Tibial nerve (tissue), 4 donors: ENCODE data around the gene NANOS3. TPM values are rescaled to one million over a fixed set of nuclear protein-coding genes. Genes with fewer than 3 reads are reported as not detected.
"Not testable (repeated sequence)": the region's sequence is repeated elsewhere in the genome, so short reads cannot be mapped to it uniquely, and the experiment has no call there.

Experiments
- DNase-seq, 2 donors: peaks; one replicate each; pipeline ENCODE4 v3.0.0-alpha.2; 2019; ENCODE audit warnings: low spot score in 2 of 2
- H3K27ac ChIP-seq, 4 donors: fragments of 200-600 bp; sonication (generic) in 3 of 4; one replicate each; pipeline ENCODE4 v1.5.1; 2017 to 2019; ENCODE audit warnings: mild to moderate bottlenecking in 1 of 4
- H3K27me3 ChIP-seq, 2 donors: fragments of 200-600 bp; sonication (generic) in 1 of 2; one replicate each; pipeline versions ENCODE4 v1.5.1 to v1.6.0; 2017 to 2019
- H3K36me3 ChIP-seq, 3 donors: fragments of 200-600 bp; sonication (generic); one replicate each; pipeline ENCODE4 v1.5.1; 2018 to 2019
- H3K4me1 ChIP-seq, 4 donors: fragments of 200-600 bp; sonication (generic) in 3 of 4; one replicate each; pipeline ENCODE4 v1.5.1; 2017 to 2019
- H3K4me3 ChIP-seq, 4 donors: fragments of 200-600 bp; sonication (generic) in 3 of 4; one replicate each; pipeline ENCODE4 v1.5.1; 2017 to 2019; ENCODE audit warnings: mild to moderate bottlenecking in 1 of 4, moderate library complexity in 1 of 4
- H3K9me3 ChIP-seq, 4 donors: fragments of 200-600 bp; sonication (generic) in 3 of 4; one replicate each; pipeline ENCODE4 v1.5.1; 2017 to 2019
- EP300 ChIP-seq, 2 donors: sonication (generic); formaldehyde crosslinking; IDR thresholded peaks; one replicate each; pipeline ENCODE4 v1.6.1; 2017; ENCODE audit warnings: antibody characterized with exemption in 2 of 2, mild to moderate bottlenecking in 1 of 2
- POLR2A ChIP-seq, 2 donors: fragments of 450-650 bp; IDR thresholded peaks; one replicate each; pipeline ENCODE4 v1.6.1; 2017; ENCODE audit warnings: antibody characterized with exemption in 2 of 2, mild to moderate bottlenecking in 2 of 2, moderate library complexity in 2 of 2
- WGBS, 2 donors: methylation state at CpG; one replicate each; pipeline ENCODE4 v1.1.5; 2018; 5-methylcytosine and 5-hydroxymethylcytosine counted together
- total RNA-seq, 4 donors: library from RNA; depleted of rRNA; stranded (reverse); fragments of >200 nt; gene quantifications; one replicate each; pipeline ENCODE4 v1.1.0, GENCODE V29; 2016
- TF ChIP-seq, protein P1 (sequence below), 5 experiments: fragments of 200-600 bp in 3 of 5; fragments of 450-650 bp in 2 of 5; sonication (generic) in 3 of 5; IDR thresholded peaks; one replicate each; pipeline ENCODE4 v1.5.1; 2016 to 2019; ENCODE audit warnings: antibody characterized with exemption in 5 of 5, mild to moderate bottlenecking in 3 of 5, moderate library complexity in 2 of 5

NANOS3 gene
- total RNA-seq, 4 donors from 2014 or later = not detected

DNA sequence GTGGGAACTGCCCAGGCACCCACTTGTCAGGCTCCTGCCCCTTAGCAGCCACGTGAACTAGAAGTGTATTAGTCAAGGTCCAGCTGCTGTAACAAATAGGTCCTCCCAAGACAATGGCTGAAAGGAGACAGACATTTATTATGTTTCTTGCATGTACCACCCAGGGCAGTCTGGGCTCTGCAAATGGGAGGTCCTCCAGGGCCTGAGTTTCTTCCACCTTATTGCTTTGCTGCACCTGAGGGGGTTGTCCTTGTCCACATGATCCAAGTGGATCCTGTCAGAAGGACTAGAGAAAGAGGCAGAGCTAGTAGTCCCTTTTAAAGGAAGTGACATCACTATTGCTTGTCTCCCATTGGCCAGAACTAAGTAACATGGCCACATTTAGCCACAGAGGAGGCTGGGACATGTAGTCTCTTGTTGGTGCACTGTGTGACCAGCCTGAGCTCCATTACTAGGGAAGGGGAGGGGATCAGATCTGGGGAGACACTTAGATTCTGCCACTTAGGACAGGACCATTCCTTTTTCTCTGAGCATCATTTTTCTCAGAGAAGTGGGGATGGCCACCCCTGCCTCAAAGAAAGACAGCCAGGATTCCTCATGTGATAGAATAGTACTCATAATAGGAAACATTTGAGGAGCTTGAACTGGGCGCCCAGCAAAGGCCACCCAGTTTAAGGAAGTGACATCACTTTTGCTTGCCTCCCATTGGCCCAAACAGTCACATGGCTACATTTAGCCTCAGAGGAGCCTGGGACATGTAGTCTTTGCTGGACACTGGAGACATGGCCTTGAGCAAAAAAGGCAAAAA lies 44.2 kb downstream of the NANOS3 start:
- Histone ChIP-seq H3K4me1 (no peaks in the 10 kb centered on the region), H3K27me3 (no peaks in the 10 kb centered on the region), H3K9me3 (peaks cover 0 to 8% (median 0%) of the 10 kb centered on the region in 4 donors), H3K27ac (no peak overlapping the region), H3K36me3 (peaks cover 4 to 95% (median 42%) of the 10 kb centered on the region in 3 donors), H3K4me3 (no peak overlapping the region)
- peak in 1 of 2 donors; percentile 38 for DNase-seq
- TF ChIP-seq, protein P1, sequence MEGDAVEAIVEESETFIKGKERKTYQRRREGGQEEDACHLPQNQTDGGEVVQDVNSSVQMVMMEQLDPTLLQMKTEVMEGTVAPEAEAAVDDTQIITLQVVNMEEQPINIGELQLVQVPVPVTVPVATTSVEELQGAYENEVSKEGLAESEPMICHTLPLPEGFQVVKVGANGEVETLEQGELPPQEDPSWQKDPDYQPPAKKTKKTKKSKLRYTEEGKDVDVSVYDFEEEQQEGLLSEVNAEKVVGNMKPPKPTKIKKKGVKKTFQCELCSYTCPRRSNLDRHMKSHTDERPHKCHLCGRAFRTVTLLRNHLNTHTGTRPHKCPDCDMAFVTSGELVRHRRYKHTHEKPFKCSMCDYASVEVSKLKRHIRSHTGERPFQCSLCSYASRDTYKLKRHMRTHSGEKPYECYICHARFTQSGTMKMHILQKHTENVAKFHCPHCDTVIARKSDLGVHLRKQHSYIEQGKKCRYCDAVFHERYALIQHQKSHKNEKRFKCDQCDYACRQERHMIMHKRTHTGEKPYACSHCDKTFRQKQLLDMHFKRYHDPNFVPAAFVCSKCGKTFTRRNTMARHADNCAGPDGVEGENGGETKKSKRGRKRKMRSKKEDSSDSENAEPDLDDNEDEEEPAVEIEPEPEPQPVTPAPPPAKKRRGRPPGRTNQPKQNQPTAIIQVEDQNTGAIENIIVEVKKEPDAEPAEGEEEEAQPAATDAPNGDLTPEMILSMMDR (IDR thresholded peaks at IDR 0.05) = no peak
- no peak for TF ChIP-seq POLR2A (IDR thresholded peaks at IDR 0.05)
- no peak for TF ChIP-seq EP300 (IDR thresholded peaks at IDR 0.05)
- WGBS, 2 donors = 43 to 90% methylated on average over 1 to 2 of the region's 2 CpGs

DNA sequence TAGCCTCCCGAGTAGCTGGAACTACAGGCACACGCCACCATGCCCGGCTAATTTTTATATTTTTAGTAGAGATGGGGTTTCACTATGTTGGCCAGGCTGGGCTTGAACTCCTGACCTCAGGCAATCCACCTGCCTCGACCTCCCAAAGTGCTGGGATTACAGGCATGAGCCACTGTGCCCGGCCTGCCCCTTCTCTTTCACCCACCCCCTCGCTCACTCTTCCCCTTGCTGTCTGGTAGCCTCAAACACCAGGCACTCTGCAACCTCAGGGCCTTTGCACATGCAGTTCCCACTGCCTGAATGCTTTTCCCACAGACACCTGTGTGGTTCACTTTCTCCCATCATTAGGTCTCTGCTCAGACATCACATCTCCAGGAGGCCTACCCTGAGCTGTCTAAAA lies 45.2 kb downstream of the NANOS3 start:
- H3K4me3 ChIP-seq, DNase-seq, H3K4me1 ChIP-seq, H3K27me3 ChIP-seq, H3K27ac ChIP-seq, H3K9me3 ChIP-seq: not testable (repeated sequence)
- 95 to 96% methylated on average over 6 of the region's 6 CpGs for WGBS, 2 donors
- peaks cover 4 to 95% (median 42%) of the 10 kb centered on the region in 3 donors for H3K36me3 ChIP-seq

DNA sequence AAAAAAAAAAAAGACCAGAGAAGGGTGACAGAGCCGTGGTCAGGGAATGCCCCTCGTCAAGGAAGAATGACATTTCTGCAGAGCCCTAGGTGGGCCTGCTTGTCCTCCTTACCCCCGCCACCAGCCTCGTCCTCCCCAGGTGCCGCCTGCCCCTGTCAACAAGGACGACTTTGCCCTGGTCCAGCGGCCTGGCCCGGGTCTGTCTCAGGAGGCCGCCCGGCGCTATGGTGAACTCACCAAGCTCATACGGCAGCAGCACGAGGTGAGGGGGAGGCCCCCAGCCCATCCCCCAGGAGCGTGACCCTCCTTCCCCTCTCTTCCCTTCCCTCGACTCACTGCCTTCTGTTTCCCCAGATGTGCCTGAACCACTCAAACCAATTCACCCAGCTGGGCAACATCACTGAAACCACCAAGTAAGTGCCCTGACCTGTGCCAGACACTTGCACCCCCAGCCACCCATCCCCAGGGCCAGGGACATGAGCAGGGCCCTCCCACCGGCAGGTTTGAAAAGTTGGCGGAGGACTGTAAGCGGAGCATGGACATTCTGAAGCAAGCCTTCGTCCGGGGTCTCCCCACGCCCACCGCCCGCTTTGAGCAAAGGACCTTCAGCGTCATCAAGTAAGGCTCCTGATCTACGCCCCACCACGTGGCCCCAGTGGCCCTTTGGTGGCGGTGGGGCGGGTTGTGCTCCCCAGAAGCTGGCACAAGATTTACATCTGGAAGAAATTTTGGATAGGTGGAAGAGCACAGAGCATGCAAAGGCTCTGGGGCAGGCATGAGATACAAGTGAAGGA lies 46.5 kb downstream of the NANOS3 start:
- 93% methylated on average over 28 of the region's 28 CpGs for WGBS, 2 donors
- peaks cover 0 to 8% (median 0%) of the 10 kb centered on the region in 4 donors for H3K9me3 ChIP-seq
- no peaks in the 10 kb centered on the region for H3K27me3 ChIP-seq
- H3K36me3 ChIP-seq = peaks cover 4 to 97% (median 40%) of the 10 kb centered on the region in 3 donors
- no peak overlapping the region for H3K4me3 ChIP-seq
- no peak overlapping the region for H3K27ac ChIP-seq
- no peak for DNase-seq
- TF ChIP-seq EP300 (IDR thresholded peaks at IDR 0.05) (no peak), POLR2A (IDR thresholded peaks at IDR 0.05) (no peak)
- no peaks in the 10 kb centered on the region for H3K4me1 ChIP-seq

DNA sequence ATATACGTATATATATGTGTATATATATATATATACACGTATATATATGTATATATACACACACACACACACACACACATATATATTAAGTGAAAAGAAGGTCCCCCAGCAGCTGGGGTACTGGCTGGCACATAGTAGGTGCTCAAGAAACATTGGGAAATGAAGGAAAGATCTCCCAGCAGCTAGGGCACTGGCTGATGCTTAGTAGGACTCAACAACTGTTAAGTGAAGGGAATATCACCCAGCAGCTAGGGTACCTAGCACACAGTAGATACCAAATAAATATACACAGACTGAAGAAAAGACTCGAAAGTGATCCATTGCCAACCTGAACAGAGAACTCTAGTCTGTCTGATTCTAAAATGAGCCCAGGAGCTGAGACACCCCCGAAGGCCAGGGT lies 49.1 kb downstream of the NANOS3 start:
- peaks cover 0 to 93% (median 16%) of the 10 kb centered on the region in 3 donors for H3K36me3 ChIP-seq
- WGBS, 2 donors = 84 to 86% methylated on average over 4 of the region's 4 CpGs
- no peak overlapping the region for H3K4me3 ChIP-seq
- no peaks in the 10 kb centered on the region for H3K4me1 ChIP-seq
- no peak for DNase-seq
- H3K27me3 ChIP-seq = no peaks in the 10 kb centered on the region
- no peak overlapping the region for H3K27ac ChIP-seq
- TF ChIP-seq, protein P1 (IDR thresholded peaks at IDR 0.05) = no peak
- TF ChIP-seq POLR2A (IDR thresholded peaks at IDR 0.05) (no peak), EP300 (IDR thresholded peaks at IDR 0.05) (no peak)
- H3K9me3 ChIP-seq = peaks cover 0 to 3% (median 0%) of the 10 kb centered on the region in 4 donors

DNA sequence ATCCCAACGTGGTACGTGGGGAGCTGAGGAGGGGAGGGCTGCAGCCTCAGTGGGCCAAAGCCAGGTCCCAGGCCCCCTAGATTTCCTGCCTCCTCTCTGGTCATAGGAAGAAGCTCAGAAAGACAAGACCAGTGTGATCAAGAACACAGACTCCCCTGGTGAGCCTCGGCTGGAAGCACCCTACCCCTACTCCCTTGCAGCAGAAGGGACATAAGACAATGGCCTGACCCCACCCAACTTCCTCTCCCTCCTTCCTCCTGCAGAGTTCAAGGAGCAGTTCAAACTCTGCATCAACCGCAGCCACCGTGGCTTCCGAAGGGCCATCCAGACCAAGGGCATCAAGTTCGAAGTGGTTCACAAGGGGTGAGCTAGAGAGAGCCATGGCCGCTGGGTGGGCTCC lies 49.8 kb downstream of the NANOS3 start:
- peaks cover 0 to 93% (median 12%) of the 10 kb centered on the region in 3 donors for H3K36me3 ChIP-seq
- no peaks in the 10 kb centered on the region for H3K4me1 ChIP-seq
- no peak overlapping the region for H3K27ac ChIP-seq
- DNase-seq = no peak
- 73 to 76% methylated on average over 5 to 7 of the region's 8 CpGs for WGBS, 2 donors
- no peak overlapping the region for H3K4me3 ChIP-seq
- no peaks in the 10 kb centered on the region for H3K27me3 ChIP-seq
- no peaks in the 10 kb centered on the region for H3K9me3 ChIP-seq
- TF ChIP-seq, protein P1 (IDR thresholded peaks at IDR 0.05) = no peak
- no peak for TF ChIP-seq EP300 (IDR thresholded peaks at IDR 0.05)
- no peak for TF ChIP-seq POLR2A (IDR thresholded peaks at IDR 0.05)

DNA sequence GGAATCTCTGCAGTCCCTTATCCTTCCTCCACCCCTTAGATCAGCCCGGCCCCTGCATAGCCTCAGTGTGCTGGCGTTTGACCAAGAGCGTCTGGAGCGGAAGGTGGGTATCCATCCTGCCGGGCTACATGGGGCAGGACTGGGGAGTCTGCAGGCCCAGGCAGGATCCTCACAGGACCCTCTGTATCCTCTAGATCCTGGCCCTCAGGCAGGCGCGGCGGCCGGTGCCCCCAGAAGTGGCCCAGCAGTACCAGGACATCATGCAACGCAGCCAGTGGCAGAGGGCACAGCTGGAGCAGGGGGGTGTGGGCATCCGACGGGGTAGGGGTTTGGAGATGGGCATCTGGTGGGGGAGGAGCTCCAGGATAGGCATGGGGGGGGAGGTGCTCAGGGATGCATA lies 52.4 kb downstream of the NANOS3 start:
- Histone ChIP-seq H3K9me3 (no peaks in the 10 kb centered on the region), H3K27me3 (peaks cover 0 to 1% of the 10 kb centered on the region in 2 donors), H3K27ac (no peak overlapping the region), H3K36me3 (peaks cover 0 to 70% (median 5%) of the 10 kb centered on the region in 3 donors), H3K4me3 (no peak overlapping the region), H3K4me1 (no peaks in the 10 kb centered on the region)
- TF ChIP-seq EP300 (IDR thresholded peaks at IDR 0.05) = no peak
- TF ChIP-seq, protein P1 (IDR thresholded peaks at IDR 0.05) = no peak
- TF ChIP-seq POLR2A (IDR thresholded peaks at IDR 0.05) = no peak
- 78 to 90% methylated on average over 8 to 10 of the region's 12 CpGs for WGBS, 2 donors
- DNase-seq = no peak
